PC-9 (cell line): ENCODE measurements around the gene SGK1.
"Not testable (repeated sequence)": the region's sequence is repeated elsewhere in the genome, so short reads cannot be mapped to it uniquely, and the experiment has no call there.

Source experiments
- CTCF ChIP-seq: fragments of 200-600 bp; sonication (generic); conservative IDR thresholded peaks from 2 replicates; pipeline ENCODE4 v1.6.1; 2017; ENCODE audit warnings: mixed run types, antibody characterized with exemption, mild to moderate bottlenecking, moderate library complexity
- EZH2 ChIP-seq: fragments of 200-600 bp; sonication (generic); IDR thresholded peaks from 2 replicates; pipeline ENCODE4 v1.8.0; 2017; ENCODE audit warnings: antibody characterized with exemption, low read depth

- not testable (repeated sequence) for TF ChIP-seq CTCF, EZH2
Measured at GRCh38 chr6:134276891-134277377, 41.0 kb downstream of the SGK1 start.
